Activated CD8-positive, alpha-beta memory T cell treated with anti-CD3 and anti-CD28 coated beads, Interleukin-2, amount 50 U/mL, for 1 hour (primary cell): ENCODE measurements around the gene FAM3C.

Experiments used
- DNase-seq: peaks from one replicate; pipeline ENCODE4 v3.0.0-alpha.2; 2020; ENCODE audit errors: extremely low read depth

The FAM3C gene

GRCh38 chr7:121410829-121411596, 14.9 kb upstream of the FAM3C start:
- no peak for DNase-seq

DNA sequence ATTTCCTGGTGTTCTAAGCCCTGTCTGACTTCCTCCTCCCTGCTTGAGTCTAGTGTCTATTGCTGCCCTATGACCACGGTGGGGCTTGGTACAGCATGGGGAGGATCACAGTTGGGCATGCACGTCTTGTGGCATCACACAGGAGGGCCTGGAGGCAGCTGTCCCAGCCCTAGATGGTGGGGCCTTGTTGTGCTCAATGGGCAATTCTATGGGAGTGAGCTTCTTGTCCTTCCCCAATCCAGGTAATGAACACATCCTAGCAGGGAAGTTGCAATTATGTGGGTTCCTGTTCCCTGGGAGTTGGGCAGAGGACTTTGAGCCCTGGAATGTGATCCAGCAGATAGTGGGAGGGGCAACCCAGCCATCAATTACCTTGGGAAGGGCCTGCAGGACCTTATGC, 10.8 kb upstream of the FAM3C start:
- DNase-seq: no peak

- no peak for DNase-seq
These were observed 10.4 kb upstream of the FAM3C start for GRCh38 chr7:121406461-121406860.

GRCh38 chr7:121404348-121404747, 8.2 kb upstream of the FAM3C start:
- no peak for DNase-seq

DNA sequence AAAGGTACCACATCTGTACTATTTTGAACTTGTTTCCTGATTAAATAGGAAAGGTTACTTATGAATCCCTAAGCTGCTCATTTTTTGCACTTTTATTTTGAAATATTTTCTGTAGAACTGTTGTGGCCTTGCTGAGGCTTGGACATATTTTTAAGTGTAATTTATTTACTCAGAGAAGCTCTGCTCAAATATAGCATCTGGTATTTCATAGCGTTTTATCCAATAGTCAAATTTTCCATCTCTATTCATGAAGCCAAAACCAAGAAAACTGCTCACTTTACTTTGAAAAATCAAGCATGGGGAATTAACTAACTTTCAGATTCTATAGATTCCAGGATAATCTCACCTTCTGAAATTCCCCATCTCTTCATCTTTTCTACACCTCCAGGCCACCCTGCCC, 6.6 kb upstream of the FAM3C start:
- DNase-seq: no peak

GRCh38 chr7:121401896-121402295, 5.8 kb upstream of the FAM3C start:
- no peak for DNase-seq

DNA sequence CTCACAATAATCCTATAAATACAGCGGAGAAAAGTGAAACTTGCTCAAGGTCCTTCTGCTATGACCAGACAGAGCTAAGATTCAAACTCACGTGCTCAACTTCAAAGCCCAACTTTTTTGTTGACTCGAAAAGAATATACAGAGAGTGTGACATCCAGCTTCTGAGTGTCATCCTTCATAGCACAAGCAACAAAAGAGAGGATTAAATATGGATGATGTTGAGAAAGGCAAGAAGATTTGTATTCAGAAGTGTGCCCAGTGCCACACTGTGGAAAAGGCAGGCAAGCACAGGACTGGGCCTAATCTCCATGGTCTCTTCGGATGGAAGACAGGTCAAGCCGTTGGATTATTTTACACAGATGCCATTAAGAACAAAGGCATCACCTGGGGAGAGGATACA, 2.1 kb upstream of the FAM3C start:
- DNase-seq: no peak

DNA sequence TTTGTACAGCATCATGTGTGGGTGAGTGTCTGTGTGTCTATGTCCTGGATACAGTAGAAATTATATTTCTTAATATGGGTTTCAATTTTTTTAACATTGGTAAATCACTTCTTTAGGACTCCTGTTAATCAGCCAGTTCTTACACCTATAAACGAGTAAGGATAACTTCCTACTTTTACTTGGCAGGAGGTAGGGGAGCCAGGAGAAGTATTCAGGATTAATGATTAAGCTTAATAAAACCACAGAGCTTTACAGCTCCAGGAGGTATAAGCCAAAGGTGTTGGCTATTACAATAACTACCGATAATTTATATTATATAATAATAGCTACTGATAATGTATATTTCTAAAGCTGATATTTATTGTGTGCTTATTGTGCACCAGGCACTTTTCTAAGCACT, 1.7 kb upstream of the FAM3C start:
- DNase-seq: no peak

- no peak for DNase-seq
These were observed 1.3 kb upstream of the FAM3C start for GRCh38 chr7:121397361-121397760.

- no peak for DNase-seq
These were observed 581 bp downstream of the FAM3C start for GRCh38 chr7:121395494-121395960.

DNA sequence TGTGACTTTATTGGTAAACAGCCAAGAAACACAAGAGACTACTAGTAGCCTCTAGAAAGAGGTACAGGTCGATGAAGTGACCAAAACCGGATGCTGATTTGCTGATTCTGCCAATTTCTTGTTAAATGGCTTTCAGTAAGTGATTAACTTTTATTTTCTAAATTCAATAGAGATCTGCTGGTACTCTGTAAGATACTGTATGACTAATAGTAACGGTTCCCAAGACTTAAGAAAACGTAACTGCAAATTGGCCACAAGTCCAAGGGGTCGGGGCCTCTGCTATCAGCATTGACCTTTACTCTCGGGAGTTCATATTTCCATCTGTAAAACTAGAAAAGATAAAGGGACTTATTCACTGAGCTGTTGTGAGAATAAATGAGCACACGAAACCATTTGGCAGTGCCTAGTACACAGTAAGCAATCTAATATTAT, 1.4 kb downstream of the FAM3C start:
- DNase-seq: no peak

- no peak for DNase-seq
These were observed 3.1 kb downstream of the FAM3C start for GRCh38 chr7:121393005-121393366.

GRCh38 chr7:121392277-121393004, 3.7 kb downstream of the FAM3C start:
- no peak for DNase-seq

GRCh38 chr7:121391686-121392085, 4.4 kb downstream of the FAM3C start:
- no peak for DNase-seq

- DNase-seq: no peak
These were observed 5.5 kb downstream of the FAM3C start for GRCh38 chr7:121390617-121391016.

GRCh38 chr7:121390109-121390508, 6.0 kb downstream of the FAM3C start:
- DNase-seq: no peak

DNA sequence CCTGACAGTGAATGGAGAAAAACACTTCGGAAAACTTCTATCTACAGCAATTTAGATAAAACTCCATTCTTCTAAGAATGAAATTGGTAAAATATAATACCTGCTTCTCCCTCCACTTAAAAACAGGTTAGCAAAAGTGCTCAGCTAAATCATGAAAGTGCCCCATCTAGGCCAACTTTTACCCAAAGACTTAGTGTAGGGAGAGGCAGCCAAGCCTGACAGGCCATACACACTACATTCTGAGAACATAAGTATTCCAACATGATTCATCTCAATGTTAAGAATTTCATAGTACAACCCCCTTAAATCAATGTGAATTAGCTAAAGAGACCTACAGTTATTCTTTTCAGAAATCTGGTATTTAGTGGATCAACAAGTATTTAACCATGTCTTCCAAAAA, 7.2 kb downstream of the FAM3C start:
- DNase-seq: no peak

GRCh38 chr7:121385800-121386179, 10.3 kb downstream of the FAM3C start:
- no peak for DNase-seq

DNA sequence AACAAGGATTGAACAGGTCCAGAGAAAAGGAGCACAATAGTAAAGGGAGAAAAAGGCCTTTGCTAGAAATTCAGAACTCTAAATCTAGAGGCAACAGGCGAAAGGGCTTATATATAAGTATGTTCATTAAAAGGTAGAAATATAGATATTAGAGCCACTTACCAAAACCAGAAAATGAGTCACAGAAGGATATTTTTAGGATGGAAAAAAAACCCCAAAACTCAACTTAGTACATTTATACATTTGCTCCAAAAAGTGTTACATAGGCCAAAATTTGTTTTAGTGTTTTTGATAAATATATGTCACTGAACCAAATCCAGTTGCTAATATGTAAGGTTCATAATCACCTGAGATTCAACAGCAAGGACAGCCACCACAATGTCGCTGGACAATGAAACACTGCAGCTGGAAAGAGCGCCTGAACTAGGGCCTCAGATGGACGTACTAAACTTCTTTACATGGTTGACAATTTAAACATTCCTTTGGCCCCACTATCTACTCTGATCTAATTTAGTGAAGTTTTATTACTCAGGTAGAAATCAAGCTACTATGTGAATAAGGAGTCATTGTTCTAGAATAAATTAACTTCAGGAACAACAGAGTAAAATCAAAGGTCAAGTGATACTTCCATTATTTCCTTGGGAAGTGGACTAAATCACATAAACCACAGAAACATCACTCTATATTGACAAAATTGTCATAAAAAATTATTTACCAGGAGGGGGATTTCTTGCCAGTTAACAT, 10.9 kb downstream of the FAM3C start:
- no peak for DNase-seq

DNA sequence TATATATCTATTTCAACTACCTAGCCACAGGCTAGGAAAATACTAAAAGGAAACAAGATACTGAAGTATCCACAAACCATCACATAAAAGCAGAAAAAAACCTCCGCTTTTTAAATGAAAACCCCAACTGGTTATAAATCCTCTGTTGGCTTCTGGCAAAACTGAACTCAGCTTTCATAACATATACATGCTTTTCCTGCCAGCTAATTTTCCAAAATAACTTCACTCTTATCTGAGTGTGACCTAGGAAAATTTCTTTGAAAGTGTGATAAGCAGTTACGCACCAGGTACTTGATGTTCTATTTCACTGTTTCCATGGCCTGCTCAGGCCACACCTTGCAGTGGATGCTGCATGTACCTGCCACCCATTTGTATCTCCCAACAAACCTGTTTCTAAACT, 11.8 kb downstream of the FAM3C start:
- no peak for DNase-seq

GRCh38 chr7:121383235-121383910, 12.7 kb downstream of the FAM3C start:
- no peak for DNase-seq

DNA sequence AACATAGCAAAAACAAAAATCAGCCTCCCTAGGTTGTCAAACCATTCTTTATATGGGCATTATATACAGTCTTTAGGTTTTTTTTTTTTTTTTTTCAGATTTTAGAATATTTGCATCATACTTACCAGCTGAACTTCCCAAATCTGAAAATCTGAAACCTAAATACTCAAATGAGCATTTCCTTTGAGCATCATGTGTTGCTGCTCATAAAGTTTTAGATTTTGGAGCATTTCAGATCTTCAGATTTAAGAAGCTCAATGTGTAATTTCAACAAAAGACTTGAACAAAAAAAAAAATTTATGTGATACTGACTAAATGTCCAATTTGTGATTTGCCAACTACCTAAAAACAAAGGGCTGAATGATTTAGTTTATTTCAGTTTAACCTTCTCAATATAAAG, 13.6 kb downstream of the FAM3C start:
- no peak for DNase-seq
